CD14-positive monocyte (primary cell): Measurements from ENCODE around the gene JADE1. TPM values are rescaled to one million over a fixed set of nuclear protein-coding genes. Genes with fewer than 3 reads are reported as not detected.
A peak's percentile ranks its signal among the peaks of the same experiment; 100 is the strongest.

Experiments used
- DNase-seq, 3 donors: peaks; one replicate each; pipeline ENCODE4 v3.0.0-alpha.2; 2011 to 2022
- H2AFZ ChIP-seq: 2 replicates; pipeline ENCODE4 v1.6.0; 2012; ENCODE audit warnings: mild to moderate bottlenecking, low read depth, low read length, inconsistent platforms; ENCODE audit not compliant: insufficient read depth, poor library complexity, severe bottlenecking
- H3K27ac ChIP-seq, 2 donors: 1 replicate in 1 of 2; 2 replicates in 1 of 2; pipeline ENCODE4 v1.5.1; 2012 to 2013; ENCODE audit warnings: low read length in 2 of 2, control low read depth in 1 of 2, inconsistent platforms in 1 of 2, low read depth in 1 of 2, mild to moderate bottlenecking in 1 of 2
- H3K27me3 ChIP-seq, 2 donors: one replicate each; pipeline versions ENCODE4 v1.6.0 to v1.6.1; 2011 to 2013; ENCODE audit warnings: low read length in 2 of 2; ENCODE audit not compliant: control insufficient read depth in 2 of 2, insufficient read depth in 2 of 2
- H3K36me3 ChIP-seq, 2 donors: replicated peaks in 1 of 2; 1 replicate in 1 of 2; 2 replicates in 1 of 2; pipeline versions ENCODE4 v1.5.1 to v1.6.1; 2012 to 2013; ENCODE audit warnings: low read length in 2 of 2, control low read depth in 1 of 2, inconsistent platforms in 1 of 2, mild to moderate bottlenecking in 1 of 2; ENCODE audit not compliant: insufficient read depth in 2 of 2, control insufficient read depth in 1 of 2
- H3K4me1 ChIP-seq, 2 donors: 1 replicate in 1 of 2; 2 replicates in 1 of 2; pipeline versions ENCODE4 v1.5.1 to v1.6.1; 2012 to 2013; ENCODE audit warnings: low read length in 2 of 2, control low read depth in 1 of 2, inconsistent platforms in 1 of 2, mild to moderate bottlenecking in 1 of 2, moderate library complexity in 1 of 2; ENCODE audit not compliant: insufficient read depth in 2 of 2, control insufficient read depth in 1 of 2
- H3K4me2 ChIP-seq: replicated peaks from 2 replicates; pipeline ENCODE3; 2012; ENCODE audit warnings: low read length, moderate library complexity, mild to moderate bottlenecking; ENCODE audit not compliant: poor library complexity, severe bottlenecking; ENCODE audit errors: extremely low read depth
- H3K4me3 ChIP-seq, 3 experiments: fragments of 200-600 bp in 1 of 3; sonication (generic) in 1 of 3; replicated peaks in 1 of 3; 1 replicate in 2 of 3; 2 replicates in 1 of 3; pipeline ENCODE4 v1.5.1; 2011 to 2013; ENCODE audit warnings: low read length in 3 of 3, mild to moderate bottlenecking in 3 of 3, control low read depth in 2 of 3, low read depth in 2 of 3, inconsistent platforms in 1 of 3, moderate library complexity in 1 of 3
- H3K79me2 ChIP-seq: 2 replicates; pipeline ENCODE4 v1.6.0; 2012; ENCODE audit warnings: mild to moderate bottlenecking, control low read depth, inconsistent platforms, low read length, moderate library complexity; ENCODE audit not compliant: insufficient read depth
- H3K9ac ChIP-seq: 2 replicates; pipeline ENCODE4 v1.6.0; 2017; ENCODE audit warnings: low read length, mild to moderate bottlenecking; ENCODE audit not compliant: insufficient read depth, poor library complexity, severe bottlenecking
- H3K9me3 ChIP-seq, 2 donors: replicated peaks in 1 of 2; 1 replicate in 1 of 2; 2 replicates in 1 of 2; pipeline versions ENCODE4 v1.5.1 to v1.6.1; 2012 to 2013; ENCODE audit warnings: low read length in 2 of 2, control low read depth in 1 of 2; ENCODE audit not compliant: control insufficient read depth in 1 of 2, insufficient read depth in 1 of 2
- H4K20me1 ChIP-seq: 2 replicates; pipeline ENCODE4 v1.6.0; 2012; ENCODE audit warnings: mild to moderate bottlenecking, low read length, control low read depth, moderate library complexity; ENCODE audit not compliant: insufficient read depth
- H3K27ac Mint-ChIP-seq, 7 donors: one replicate each; pipeline ENCODE4 v1.8.0; 2020; ENCODE audit warnings: mild to moderate bottlenecking in 7 of 7, mixed read lengths in 7 of 7, moderate library complexity in 6 of 7, inconsistent platforms in 2 of 7
- H3K27me3 Mint-ChIP-seq, 3 donors: one replicate each; pipeline ENCODE4 v1.8.0; 2021 to 2022; ENCODE audit warnings: low read depth in 3 of 3, mild to moderate bottlenecking in 3 of 3, mixed read lengths in 3 of 3, moderate library complexity in 3 of 3, inconsistent platforms in 1 of 3
- H3K36me3 Mint-ChIP-seq, 2 donors: one replicate each; pipeline ENCODE4 v1.8.0; 2020; ENCODE audit warnings: mixed read lengths in 2 of 2, inconsistent platforms in 1 of 2, mild to moderate bottlenecking in 1 of 2
- H3K4me1 Mint-ChIP-seq: one replicate; pipeline ENCODE4 v1.8.0; 2020; ENCODE audit warnings: mild to moderate bottlenecking, mixed read lengths
- H3K4me3 Mint-ChIP-seq, 2 donors: one replicate each; pipeline ENCODE4 v1.8.0; 2020; ENCODE audit warnings: mild to moderate bottlenecking in 2 of 2, mixed read lengths in 2 of 2, moderate library complexity in 1 of 2
- H3K9me3 Mint-ChIP-seq, 7 donors: one replicate each; pipeline ENCODE4 v1.8.0; 2020 to 2022; ENCODE audit warnings: mixed read lengths in 7 of 7, mild to moderate bottlenecking in 6 of 7, moderate library complexity in 6 of 7, inconsistent platforms in 2 of 7
- CTCF ChIP-seq: fragments of 200-600 bp; IDR thresholded peaks from one replicate; pipeline ENCODE4 v1.8.0; 2022; ENCODE audit warnings: antibody characterized with exemption, mild to moderate bottlenecking
- WGBS: methylation state at CpG from one replicate; pipeline ENCODE4 v1.1.5; 2013; ENCODE audit warnings: missing lambda C conversion rate; ENCODE audit not compliant: insufficient coverage; 5-methylcytosine and 5-hydroxymethylcytosine counted together
- intact Hi-C, 2 donors: fragments of 100-400 bp; cut with micrococcal nuclease; formaldehyde crosslinking; loops; one replicate each; pipeline versions ENCODE4 v1.15.0 to v1.15.1; 2023
- polyA plus RNA-seq, 3 donors: library from polyadenylated mRNA; depleted of rRNA in 1 of 3; unstranded in 2 of 3; stranded (reverse) in 1 of 3; fragments of 300-500 nt in 2 of 3; fragments of >200 nt in 1 of 3; fragmentation: Illumina TruSeq in 2 of 3; gene quantifications; 1 replicate in 2 of 3; 2 replicates in 1 of 3; pipeline ENCODE4 v1.2.3, GENCODE V29; 2012 to 2021

JADE1 gene
- polyA plus RNA-seq, 3 donors, result 7.3 to 12.8 (median 12.3) TPM

GRCh38 chr4:128793859-128794672, 15.4 kb upstream of the JADE1 start:
- Histone ChIP-seq H3K9ac (no peak overlapping the region), H2AFZ (peak overlapping the region; percentile 46)
- intact Hi-C loops, result no loop called here

GRCh38 chr4:128796934-128797333, 12.6 kb upstream of the JADE1 start:
- Mint-ChIP-seq H3K36me3 (no peaks in the 10 kb centered on the region), H3K27ac (no peak overlapping the region), H3K9me3 (peaks cover 0 to 4% (median 0%) of the 10 kb centered on the region in 7 donors), H3K4me3 (no peak overlapping the region), H3K27me3 (peaks cover 0 to 4% (median 0%) of the 10 kb centered on the region in 3 donors), H3K4me1 (peaks cover 9% of the 10 kb centered on the region)
- no peak overlapping the region for H2AFZ ChIP-seq
- no peak for DNase-seq
- no peaks in the 10 kb centered on the region for H3K79me2 ChIP-seq
- no peaks in the 10 kb centered on the region for H3K27me3 ChIP-seq
- intact Hi-C loops, result no loop called here
- no peak overlapping the region for H3K9ac ChIP-seq
- no peaks in the 10 kb centered on the region for H4K20me1 ChIP-seq
- H3K4me1 ChIP-seq, result peaks cover 9% of the 10 kb centered on the region in 2 donors
- no peaks in the 10 kb centered on the region for H3K9me3 ChIP-seq
- H3K4me3 ChIP-seq, result no peak overlapping the region
- TF ChIP-seq CTCF, result no peak
- WGBS, result no CpG with 5 or more reads among the region's 3 CpGs
- no peaks in the 10 kb centered on the region for H3K36me3 ChIP-seq
- no peak overlapping the region for H3K27ac ChIP-seq
- H3K4me2 ChIP-seq, result no peak overlapping the region

More at GRCh38 chr4:128793859-128794672, 15.4 kb upstream of the JADE1 start:
- Mint-ChIP-seq H3K9me3 (peaks cover 0 to 4% (median 0%) of the 10 kb centered on the region in 7 donors), H3K4me1 (peaks cover 9% of the 10 kb centered on the region), H3K4me3 (peak overlapping the region; percentile 28 to 61), H3K27ac (peak overlapping the region in 1 of 7 donors; percentile 14), H3K36me3 (no peaks in the 10 kb centered on the region), H3K27me3 (peaks cover 0 to 6% (median 0%) of the 10 kb centered on the region in 3 donors)
- H3K4me1 ChIP-seq, result peaks cover 9% of the 10 kb centered on the region in 2 donors
- DNase-seq, result peak in 2 of 3 donors; percentile 29 to 34
- H3K9me3 ChIP-seq, result no peaks in the 10 kb centered on the region
- H3K36me3 ChIP-seq, result no peaks in the 10 kb centered on the region
- peak overlapping the region; percentile 25 for H3K4me2 ChIP-seq
- 40% methylated on average over 2 of the region's 7 CpGs for WGBS
- no peaks in the 10 kb centered on the region for H3K27me3 ChIP-seq
- H3K27ac ChIP-seq, result peak overlapping the region in 1 of 2 donors; percentile 36
- TF ChIP-seq CTCF, result no peak
- no peak overlapping the region for H3K4me3 ChIP-seq
- no peaks in the 10 kb centered on the region for H3K79me2 ChIP-seq
- no peaks in the 10 kb centered on the region for H4K20me1 ChIP-seq
